ENCODE measurements around the gene TMPRSS4.

GRCh38 chr11:118152552-118153471, 75.9 kb downstream of the TMPRSS4 start, which contains the start of gene SCN4B:
- no peak for TF ChIP-seq POLR2A (IDR thresholded peaks at IDR 0.05)
- no peak for TF ChIP-seq CTCF (IDR thresholded peaks at IDR 0.05)
